ENCODE results near the gene CTDSPL. TPM values are rescaled to one million over a fixed set of nuclear protein-coding genes. Genes with fewer than 3 reads are reported as not detected.
A peak's percentile ranks its signal among the peaks of the same experiment; 100 is the strongest.

The CTDSPL gene
- total and polyA plus RNA-seq, 4 donors, result 8.4 to 17.2 (median 14.2) TPM

- 79% methylated on average over 8 of the region's 8 CpGs for WGBS
- H3K4me1 ChIP-seq (ENCODE audit: control insufficient read depth in 4 of 4, insufficient read depth in 4 of 4, low read length in 3 of 4), result peaks cover 0 to 12% (median under 1%) of the 10 kb centered on the region in 4 donors
- peak overlapping the region in 1 of 2 donors; percentile 29 for H3K27ac ChIP-seq (ENCODE audit: low read depth in 1 of 2, low read length in 2 of 2)
- H3K4me3 ChIP-seq (ENCODE audit: low read depth in 1 of 3, low read length in 3 of 3), result no peak overlapping the region
- TF ChIP-seq REST (IDR thresholded peaks at IDR 0.05) (no peak), EGR1 (IDR thresholded peaks at IDR 0.05; ENCODE audit: low read depth in 2 of 2) (no peak), RXRA (IDR thresholded peaks at IDR 0.05) (no peak), YY1 (IDR thresholded peaks at IDR 0.05) (no peak), HNF4A (conservative IDR thresholded peaks at IDR 0.05) (no peak), MAX (IDR thresholded peaks at IDR 0.05) (no peak), SP1 (IDR thresholded peaks at IDR 0.05) (no peak), TAF1 (conservative IDR thresholded peaks at IDR 0.05) (no peak), ZBTB33 (IDR thresholded peaks at IDR 0.05) (no peak), RAD21 (IDR thresholded peaks at IDR 0.05) (no peak), FOXA2 (IDR thresholded peaks at IDR 0.05) (no peak), ATF3 (IDR thresholded peaks at IDR 0.05) (no peak), GABPA (IDR thresholded peaks at IDR 0.05 in 1 of 2, conservative IDR thresholded peaks at IDR 0.05 in 1 of 2) (no peak), CTCF (IDR thresholded peaks at IDR 0.05; ENCODE audit: low read depth, low read length, missing input control) (no peak), JUND (IDR thresholded peaks at IDR 0.05) (no peak), NR2F2 (IDR thresholded peaks at IDR 0.05) (no peak), FOXA1 (IDR thresholded peaks at IDR 0.05) (no peak), HNF4G (IDR thresholded peaks at IDR 0.05) (no peak)
- no peaks in the 10 kb centered on the region for H3K36me3 ChIP-seq (ENCODE audit: control insufficient read depth in 4 of 4, insufficient read depth in 3 of 4, low read depth in 1 of 4, low read length in 3 of 4)
- no peaks in the 10 kb centered on the region for H3K9me3 ChIP-seq (ENCODE audit: control insufficient read depth in 4 of 4, low read length in 3 of 4)
- no peaks in the 10 kb centered on the region for H3K27me3 ChIP-seq (ENCODE audit: control insufficient read depth in 4 of 4, insufficient read depth in 4 of 4, low read length in 3 of 4)
- no peak overlapping the region for H3K9ac ChIP-seq (ENCODE audit: low read depth in 1 of 2, low read length in 2 of 2)
- no peak for DNase-seq (ENCODE audit: low spot score)
Observed at GRCh38 chr3:37905987-37906674, 44.5 kb downstream of the CTDSPL start.
